ENCODE results near the gene TMEM61.
A peak's percentile ranks its signal among the peaks of the same experiment; 100 is the strongest.

TMEM61 gene

DNA sequence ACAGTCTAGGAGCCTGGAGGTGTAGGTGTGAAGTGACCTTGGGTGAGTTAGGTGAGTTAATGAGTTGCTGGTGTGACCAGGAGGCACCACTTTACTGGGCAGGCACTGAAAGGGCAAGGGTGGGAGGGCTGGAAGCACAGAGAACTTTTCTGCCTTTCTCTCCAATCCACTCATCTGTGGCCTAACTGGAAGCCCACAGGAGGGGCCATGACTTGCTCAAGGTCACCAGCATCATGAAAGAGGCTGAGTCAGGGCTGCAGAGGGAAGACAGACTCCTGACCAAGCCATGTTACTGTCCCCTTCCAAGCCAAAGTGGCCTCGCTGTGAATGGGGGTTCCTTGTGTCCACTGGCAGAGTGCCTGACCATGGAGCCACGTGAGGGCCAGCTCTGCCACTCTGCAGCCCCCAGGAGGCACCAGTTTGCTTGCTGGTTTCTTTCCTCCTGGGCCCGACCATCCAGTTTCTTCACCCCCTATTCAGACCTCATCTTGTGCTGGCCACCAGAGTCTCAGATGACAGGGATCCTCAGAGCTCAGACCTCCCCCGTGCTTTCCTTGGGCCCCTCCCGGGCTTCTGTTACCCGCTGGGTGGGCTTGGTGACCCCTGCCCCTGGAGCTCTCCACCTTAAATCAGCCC is 14.0 kb downstream of the TMEM61 start:
- H3K4me3 ChIP-seq (ENCODE audit: control insufficient read depth, low read depth, low read length): no peak overlapping the region
- DNase-seq (ENCODE audit: low read depth): no peak
- TF ChIP-seq, protein P1, sequence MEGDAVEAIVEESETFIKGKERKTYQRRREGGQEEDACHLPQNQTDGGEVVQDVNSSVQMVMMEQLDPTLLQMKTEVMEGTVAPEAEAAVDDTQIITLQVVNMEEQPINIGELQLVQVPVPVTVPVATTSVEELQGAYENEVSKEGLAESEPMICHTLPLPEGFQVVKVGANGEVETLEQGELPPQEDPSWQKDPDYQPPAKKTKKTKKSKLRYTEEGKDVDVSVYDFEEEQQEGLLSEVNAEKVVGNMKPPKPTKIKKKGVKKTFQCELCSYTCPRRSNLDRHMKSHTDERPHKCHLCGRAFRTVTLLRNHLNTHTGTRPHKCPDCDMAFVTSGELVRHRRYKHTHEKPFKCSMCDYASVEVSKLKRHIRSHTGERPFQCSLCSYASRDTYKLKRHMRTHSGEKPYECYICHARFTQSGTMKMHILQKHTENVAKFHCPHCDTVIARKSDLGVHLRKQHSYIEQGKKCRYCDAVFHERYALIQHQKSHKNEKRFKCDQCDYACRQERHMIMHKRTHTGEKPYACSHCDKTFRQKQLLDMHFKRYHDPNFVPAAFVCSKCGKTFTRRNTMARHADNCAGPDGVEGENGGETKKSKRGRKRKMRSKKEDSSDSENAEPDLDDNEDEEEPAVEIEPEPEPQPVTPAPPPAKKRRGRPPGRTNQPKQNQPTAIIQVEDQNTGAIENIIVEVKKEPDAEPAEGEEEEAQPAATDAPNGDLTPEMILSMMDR (conservative IDR thresholded peaks at IDR 0.05; ENCODE audit: control insufficient read depth, insufficient read depth, low read depth, low read length): no peak

DNA sequence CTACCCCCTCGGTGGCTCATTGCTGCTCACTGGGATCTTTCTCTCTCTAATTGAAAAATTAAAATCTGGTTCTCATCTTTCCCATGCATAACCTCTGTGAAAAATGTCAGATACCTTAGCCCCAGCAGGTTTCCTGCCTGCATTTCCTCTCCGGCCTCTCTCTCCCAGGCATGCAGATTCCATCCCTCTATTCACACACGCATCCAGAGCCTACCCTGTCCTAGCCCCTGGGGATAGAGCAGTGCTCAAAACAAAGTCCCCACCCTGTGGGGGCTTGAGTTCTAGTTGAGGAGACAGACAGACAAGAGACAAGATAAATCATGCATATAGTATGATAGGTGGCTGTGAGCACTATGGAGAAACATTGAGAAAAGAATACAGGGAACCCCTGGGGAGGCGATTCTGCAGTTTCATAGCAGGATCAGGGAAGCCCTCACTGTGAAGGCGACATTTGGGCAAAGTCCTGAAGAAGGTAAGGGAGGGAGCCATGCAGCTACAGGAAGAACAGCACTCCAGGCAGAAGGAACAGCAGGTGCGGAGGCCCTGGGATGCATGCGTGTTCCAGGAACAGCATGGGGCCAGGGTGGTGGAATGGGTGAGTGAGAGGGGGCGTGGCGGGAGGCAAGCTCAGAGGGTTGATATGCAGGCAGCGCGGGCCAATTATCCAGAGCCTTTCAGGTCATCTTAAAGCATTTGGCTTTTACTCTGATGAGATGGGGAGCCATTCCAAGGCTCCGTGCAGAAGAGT is 14.8 kb downstream of the TMEM61 start:
- no peak overlapping the region for H3K4me3 ChIP-seq (ENCODE audit: control insufficient read depth, low read depth, low read length)
- no peak for DNase-seq (ENCODE audit: low read depth)
- TF ChIP-seq, protein P1 (conservative IDR thresholded peaks at IDR 0.05; ENCODE audit: control insufficient read depth, insufficient read depth, low read depth, low read length): no peak

DNA sequence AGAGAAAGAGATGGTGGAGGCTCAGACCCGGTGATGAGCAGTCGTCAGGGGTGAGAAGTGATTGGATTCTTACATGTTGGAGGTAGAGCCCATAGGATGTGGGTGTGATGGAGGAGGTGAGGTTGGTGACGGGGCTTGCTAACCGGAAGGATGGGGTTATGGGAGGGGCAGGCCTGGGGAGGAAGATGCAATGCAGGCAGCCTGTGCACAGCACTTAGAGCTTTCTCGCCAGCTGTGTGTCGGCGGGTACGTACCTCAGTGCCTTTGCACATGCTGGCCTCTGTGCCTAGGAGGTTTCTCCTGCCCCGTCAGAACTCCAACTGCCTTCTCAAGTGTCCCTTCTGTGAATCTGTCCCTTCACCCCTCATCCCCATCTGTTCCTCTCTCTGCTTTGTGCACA is 15.4 kb downstream of the TMEM61 start:
- TF ChIP-seq, protein P1 (conservative IDR thresholded peaks at IDR 0.05; ENCODE audit: control insufficient read depth, insufficient read depth, low read depth, low read length): no peak
- DNase-seq (ENCODE audit: low read depth): no peak

DNA sequence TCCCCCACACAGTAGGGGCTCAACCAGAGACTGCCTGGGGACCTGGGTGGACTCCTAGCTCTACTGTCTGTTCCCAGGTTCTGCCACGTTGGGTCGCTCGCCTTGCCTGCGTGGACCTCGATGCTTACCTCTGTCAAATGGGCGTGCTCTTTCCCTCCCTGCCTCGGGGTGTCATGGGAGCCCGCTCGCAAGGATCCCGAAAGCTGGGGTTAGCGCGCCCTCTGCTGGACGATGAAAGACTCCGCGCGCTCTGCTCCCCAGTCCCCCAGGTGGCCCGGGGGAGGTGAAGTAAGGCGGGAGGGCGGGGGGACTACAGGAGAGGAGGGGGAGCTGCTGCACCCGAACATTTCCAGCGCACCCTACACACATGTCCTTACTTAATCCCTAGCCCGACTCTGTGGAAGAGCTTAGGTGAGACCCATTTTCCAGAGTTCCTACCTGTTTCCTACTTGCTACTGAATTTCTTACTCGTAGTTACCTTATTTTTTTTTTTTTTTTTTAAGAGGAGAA is 16.0 kb downstream of the TMEM61 start:
- no peak overlapping the region for H3K4me3 ChIP-seq (ENCODE audit: control insufficient read depth, low read depth, low read length)
- DNase-seq (ENCODE audit: low read depth): peak; percentile 62
- TF ChIP-seq, protein P1 (conservative IDR thresholded peaks at IDR 0.05; ENCODE audit: control insufficient read depth, insufficient read depth, low read depth, low read length): peak; percentile 66

More for the DNA sequence above, 15.4 kb downstream of the TMEM61 start:
- H3K4me3 ChIP-seq (ENCODE audit: control insufficient read depth, low read depth, low read length): no peak overlapping the region

DNA sequence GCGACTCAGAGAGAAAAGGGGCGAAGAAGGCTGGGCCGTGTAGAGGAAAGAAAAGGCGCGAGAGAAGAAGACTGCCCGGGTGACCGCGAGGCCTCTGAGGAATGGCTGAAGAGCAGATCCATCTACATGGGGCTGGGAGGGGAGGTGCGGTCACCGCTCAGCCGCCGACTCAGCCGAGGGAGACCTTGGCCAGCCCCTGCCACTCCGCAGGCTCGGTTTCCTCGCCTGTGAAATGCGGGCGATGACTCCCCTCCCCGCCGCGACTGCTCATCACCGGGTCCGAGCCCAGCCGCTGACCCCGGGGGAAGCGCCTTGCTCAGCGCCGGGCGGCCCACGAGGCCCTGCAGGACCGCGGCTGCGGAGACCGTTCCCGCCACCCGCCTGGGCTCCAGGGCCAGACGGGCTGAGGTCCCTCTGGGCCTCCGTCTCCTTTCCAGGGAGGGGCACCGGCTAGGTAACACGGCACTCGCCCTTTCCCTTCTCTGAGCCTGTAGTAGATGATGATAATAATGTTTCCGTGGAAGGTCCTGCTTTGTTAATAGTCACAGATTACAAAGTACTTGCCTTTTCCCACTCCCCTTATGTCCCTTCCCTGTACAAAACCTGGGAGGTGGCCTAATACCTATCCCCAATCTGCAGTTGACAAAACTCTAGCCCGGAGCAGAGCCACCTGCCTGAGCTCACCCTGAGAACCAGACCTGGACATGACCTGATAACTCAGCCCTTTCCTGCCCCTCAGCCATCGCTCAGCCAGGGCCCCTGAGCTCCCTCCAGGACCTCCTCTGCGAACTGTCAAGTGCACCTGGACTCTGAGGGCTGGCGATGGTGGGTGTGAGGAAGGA is 16.7 kb downstream of the TMEM61 start:
- DNase-seq (ENCODE audit: low read depth): no peak
- TF ChIP-seq, protein P1 (conservative IDR thresholded peaks at IDR 0.05; ENCODE audit: control insufficient read depth, insufficient read depth, low read depth, low read length): no peak
- no peak overlapping the region for H3K4me3 ChIP-seq (ENCODE audit: control insufficient read depth, low read depth, low read length)

DNA sequence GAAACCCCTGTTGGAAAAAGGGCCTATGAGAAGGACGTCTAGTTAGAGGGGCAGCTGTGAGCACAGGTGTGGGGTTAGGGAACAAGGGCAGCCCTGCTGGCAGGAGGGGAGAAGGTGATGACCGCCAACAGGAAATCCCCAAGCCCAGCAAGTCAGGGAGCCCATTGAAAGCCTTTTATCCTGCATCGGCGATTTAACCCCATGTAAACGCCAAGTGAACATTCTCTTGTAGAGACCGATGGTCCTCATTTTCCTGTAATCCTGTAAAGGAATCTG is 17.2 kb downstream of the TMEM61 start:
- DNase-seq (ENCODE audit: low read depth): no peak
- TF ChIP-seq, protein P1 (conservative IDR thresholded peaks at IDR 0.05; ENCODE audit: control insufficient read depth, insufficient read depth, low read depth, low read length): no peak
- H3K4me3 ChIP-seq (ENCODE audit: control insufficient read depth, low read depth, low read length): no peak overlapping the region

Data from fibroblast of mammary gland (primary cell).